ENCODE data around the gene EEF2K.
A peak's percentile ranks its signal among the peaks of the same experiment; 100 is the strongest.
"Not testable (repeated sequence)": the region's sequence is repeated elsewhere in the genome, so short reads cannot be mapped to it uniquely, and the experiment has no call there.

The EEF2K gene

DNA sequence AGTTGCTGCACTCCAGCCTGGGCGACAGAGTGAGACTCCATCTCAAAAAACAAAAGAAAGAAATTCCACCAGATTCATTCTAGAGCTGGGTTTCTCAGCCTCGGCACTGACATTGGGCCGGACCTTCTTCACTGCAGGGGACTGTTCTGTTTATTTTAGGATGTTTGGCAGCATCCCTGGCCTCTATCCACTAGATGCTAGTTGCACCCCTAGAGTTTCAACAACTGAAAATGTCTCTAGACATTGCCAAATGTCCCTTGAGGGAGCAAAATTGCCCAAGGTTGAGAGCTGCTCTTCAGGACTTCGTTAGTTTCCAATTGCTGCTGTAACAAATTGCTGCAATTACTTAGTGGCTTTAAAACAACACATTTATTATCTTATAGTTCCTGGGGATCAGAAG is 7.2 kb downstream of the EEF2K start:
- no peak for DNase-seq

DNA sequence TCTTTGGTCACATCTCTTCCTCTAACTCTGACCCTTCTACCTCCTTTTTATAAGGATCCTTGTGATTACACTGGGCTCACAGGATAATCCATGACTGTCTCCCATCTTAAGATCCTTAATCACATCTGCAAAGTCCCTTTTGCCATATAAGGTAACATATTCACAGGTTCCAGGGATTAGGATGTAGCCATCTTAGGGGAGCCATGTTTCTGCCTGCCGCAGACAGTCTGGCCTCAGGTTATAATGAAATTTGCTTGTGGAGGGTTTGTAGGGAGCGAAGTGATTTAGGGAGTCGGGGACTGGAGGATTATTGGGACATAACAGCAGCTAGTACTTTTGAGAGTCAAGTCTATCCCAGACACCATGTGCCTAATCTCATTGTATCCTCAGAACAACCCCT is 7.7 kb downstream of the EEF2K start:
- DNase-seq = no peak

- DNase-seq = no peak
Observed at GRCh38 chr16:22214402-22214801, 8.3 kb downstream of the EEF2K start.

DNA sequence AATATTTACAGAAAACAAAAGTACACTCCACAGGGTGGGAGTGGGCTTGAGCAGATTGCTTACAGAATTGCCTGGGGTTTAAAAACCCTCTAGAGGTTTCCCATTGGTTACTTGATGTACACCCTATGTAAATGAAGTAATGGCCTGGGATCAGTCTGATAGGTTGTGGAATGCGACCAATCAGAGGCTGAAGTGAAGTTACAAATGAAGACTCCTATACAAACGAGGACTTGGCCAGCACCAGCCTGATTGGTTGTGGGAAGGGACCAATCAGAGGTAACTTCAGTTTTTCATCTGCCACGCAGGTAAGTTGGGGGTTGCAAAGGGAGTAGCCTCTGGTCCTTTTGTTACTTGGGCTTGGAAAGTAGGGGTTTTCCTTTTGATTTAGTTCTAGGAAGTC is 8.8 kb downstream of the EEF2K start:
- DNase-seq = no peak

GRCh38 chr16:22216191-22216831 is 10.2 kb downstream of the EEF2K start:
- DNase-seq = peak; percentile 14

DNA sequence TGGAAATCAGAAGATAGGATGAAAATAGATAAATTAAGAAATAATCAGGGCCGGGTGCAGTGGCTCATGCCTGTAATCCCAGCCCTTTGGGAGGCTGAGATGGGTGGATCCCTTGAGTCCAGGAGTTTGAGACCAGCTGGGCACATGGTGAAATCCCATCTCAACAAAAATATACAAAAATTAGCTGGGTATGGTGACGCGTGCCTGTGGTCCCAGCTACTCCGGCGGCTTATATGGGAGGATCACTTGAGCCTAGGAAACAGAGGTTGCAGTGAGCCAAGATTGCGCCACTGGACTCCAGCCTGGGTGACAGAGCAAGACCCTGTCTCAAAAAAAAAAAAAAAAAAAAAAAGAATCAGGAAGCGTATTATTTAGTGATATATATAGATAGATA is 10.8 kb downstream of the EEF2K start:
- DNase-seq = not testable (repeated sequence)

- no peak for DNase-seq
Observed at GRCh38 chr16:22217890-22218730, 12.0 kb downstream of the EEF2K start.

DNA sequence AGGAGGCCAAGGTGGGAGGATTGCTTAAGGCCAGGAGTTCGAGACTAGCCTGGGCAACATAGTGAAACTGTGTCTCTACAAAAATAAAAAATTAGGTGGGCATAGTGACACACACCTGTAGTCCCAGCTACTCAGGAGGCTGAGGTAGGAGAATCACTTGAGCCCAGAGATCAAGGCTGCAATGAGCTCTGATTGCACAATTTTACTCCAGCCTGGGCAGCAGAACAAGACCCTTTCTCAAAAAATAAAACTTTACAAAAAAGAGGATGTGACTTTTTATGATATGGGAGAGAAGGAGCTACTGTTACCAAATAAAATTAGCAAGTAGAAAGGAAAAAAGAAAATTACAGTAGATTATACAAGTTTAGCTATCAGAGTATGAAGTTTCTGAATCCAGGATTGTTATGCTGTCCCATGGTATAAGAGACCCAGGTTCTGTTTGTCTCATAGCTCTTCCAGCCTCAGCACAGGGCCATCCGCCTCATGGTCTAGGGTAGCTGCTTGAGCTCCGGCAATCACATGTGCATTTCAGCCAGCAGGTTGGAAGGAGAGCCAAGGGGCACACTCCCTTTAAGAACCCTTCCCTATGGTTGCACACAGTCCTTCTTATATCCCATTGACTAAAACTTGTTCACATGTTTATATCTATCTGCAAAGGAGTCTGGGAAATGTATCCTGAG is 13.5 kb downstream of the EEF2K start:
- no peak for DNase-seq

- DNase-seq = no peak
Observed at GRCh38 chr16:22220069-22220440, 14.0 kb downstream of the EEF2K start.

- no peak for DNase-seq
Observed at GRCh38 chr16:22220714-22221113, 14.6 kb downstream of the EEF2K start.

DNA sequence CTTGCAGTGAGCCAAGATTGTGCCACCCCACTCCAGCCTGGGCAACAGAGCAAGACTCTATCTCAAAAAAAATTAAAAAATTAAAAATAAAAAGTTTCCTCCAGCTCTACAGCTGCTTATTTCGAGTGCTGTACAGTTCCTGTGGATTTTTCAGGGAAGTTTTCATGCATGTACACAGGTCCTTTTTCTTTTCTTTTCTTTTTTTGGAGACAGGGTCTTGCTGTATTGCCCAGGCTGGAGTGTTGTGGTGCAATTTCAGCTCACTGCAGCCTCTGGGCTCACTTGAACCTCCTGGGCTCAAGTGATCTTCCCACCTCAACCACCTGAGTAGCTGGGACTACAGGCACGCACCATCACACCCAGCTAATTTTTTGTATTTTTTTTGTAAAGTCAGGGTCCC is 15.9 kb downstream of the EEF2K start:
- no peak for DNase-seq

- no peak for DNase-seq
Observed at GRCh38 chr16:22222998-22223397, 16.9 kb downstream of the EEF2K start.

- DNase-seq = no peak
Observed at GRCh38 chr16:22225060-22225459, 19.0 kb downstream of the EEF2K start.

- DNase-seq = no peak
Observed at GRCh38 chr16:22229889-22230288, 23.8 kb downstream of the EEF2K start.

DNA sequence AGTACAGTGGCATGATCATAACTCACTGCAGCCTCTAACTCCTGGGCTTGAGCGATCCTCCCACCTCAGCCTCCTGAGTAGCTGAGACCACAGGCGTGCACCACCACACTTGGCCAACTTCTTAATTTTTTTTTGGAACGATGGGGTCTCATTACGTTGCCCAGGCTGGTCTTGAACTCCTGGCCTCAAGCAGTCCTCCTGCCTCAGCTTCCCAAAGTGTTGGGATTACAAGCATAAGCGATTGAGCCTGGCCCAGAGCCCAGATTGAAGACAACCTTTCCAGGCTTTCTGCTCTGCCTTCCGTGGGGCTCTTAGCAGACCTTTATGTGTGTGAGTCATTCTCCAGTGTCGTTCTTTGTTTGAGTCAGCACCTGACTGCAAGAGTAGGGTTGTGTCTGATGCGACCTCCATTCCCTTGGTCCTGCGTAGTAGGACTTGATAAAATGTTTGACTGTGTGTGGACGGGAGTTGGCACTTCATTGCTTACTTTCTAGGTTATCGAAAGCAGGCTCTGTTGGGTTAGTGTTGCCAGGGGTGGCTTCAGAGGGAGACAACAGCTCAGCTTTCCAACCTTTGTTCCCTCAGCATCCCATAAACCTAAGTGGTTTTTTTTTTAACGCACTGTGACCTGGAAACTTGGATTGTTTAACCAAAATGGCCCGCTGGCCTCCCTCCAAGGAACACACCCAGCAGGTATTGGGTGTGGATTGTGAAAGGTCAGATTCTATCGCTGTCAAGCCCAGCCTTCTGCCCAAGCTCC is 26.4 kb downstream of the EEF2K start:
- peak; percentile 73 for DNase-seq

DNA sequence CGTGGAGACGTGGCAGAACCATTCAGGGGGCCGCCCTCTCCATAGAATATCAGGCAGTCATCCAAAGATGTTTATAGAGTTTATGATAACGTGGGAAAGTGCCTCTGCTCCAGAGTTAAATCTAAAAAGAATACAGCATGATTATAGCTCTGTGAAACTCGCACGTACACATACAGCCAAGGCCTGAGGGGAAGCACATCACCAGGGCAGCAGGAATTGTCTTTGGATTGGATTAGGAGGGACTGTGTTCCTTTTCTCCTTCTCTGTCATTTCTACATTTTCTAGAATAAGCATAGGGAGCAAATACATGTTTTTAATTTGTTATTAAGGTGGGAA is 26.9 kb downstream of the EEF2K start:
- no peak for DNase-seq

DNA sequence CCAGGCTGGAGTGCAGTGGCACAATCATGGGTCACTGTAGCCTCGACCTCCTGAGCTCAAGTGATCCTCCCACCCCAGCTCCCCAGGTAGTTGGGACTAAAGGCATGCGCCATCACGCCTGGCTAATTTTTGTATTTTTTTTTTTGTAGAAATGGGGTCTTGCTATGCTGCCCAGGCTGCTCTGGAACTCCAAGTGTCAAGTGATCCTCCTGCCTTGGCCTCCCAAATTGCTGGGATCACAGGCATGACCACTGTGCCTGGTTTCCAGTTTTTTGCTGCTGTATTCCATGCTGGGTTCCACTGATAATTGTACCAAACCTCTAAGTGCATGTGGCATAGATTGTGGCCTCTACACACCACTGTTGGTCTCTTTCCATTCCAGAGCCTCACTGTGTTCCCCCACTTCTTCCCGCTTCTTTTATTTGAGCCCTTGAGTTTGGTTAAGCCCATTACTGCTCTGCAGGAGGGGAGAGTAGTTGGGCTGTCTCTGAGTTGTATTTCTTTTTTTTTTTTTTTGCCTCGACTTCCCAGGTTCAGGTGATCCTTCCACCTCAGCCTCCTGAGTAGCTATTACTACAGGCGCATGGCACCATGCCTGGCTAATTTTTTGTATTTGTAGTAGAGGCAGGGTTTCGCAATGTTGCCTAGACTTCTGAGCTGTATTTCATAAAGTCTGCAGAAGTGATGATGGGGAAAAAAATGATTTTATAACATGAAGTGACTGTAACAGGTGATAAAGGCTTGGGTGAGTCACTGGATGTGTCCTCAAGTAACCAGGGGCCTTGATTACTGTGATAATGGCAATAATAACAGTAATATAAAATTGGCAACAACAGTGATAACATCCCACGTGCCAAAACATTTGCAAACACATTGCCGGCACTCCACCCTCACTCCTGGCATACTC is 30.0 kb downstream of the EEF2K start:
- DNase-seq = no peak

- DNase-seq = no peak
Observed at GRCh38 chr16:22239131-22239805, 33.2 kb downstream of the EEF2K start.

GRCh38 chr16:22240023-22240710 is 34.1 kb downstream of the EEF2K start:
- no peak for DNase-seq

GRCh38 chr16:22250522-22250921 is 44.4 kb downstream of the EEF2K start:
- no peak for DNase-seq

GRCh38 chr16:22252317-22252716 is 46.2 kb downstream of the EEF2K start:
- DNase-seq = no peak

Measured in NCI-H774 (cell line).